Natural killer cell (primary cell): ENCODE data around the gene LCLAT1. TPM values are rescaled to one million over a fixed set of nuclear protein-coding genes. Genes with fewer than 3 reads are reported as not detected.
"Not testable (repeated sequence)": the region's sequence is repeated elsewhere in the genome, so short reads cannot be mapped to it uniquely, and the experiment has no call there.

Source experiments
- ATAC-seq, 3 donors: fragments of 150-1000 bp in 2 of 3; fragments of 200-7000 bp in 1 of 3; cut with Tn5 transposase; 1 replicate in 1 of 3; 2 replicates in 2 of 3; pipeline ENCODE4 v1.10.0; 2021; ENCODE audit warnings: mild to moderate bottlenecking in 2 of 3, moderate library complexity in 2 of 3
- DNase-seq, 2 donors: peaks; one replicate each; pipeline versions ENCODE4 v3.0.0 to v3.0.0-alpha.2; 2013 to 2021; ENCODE audit warnings: mixed read lengths in 1 of 2
- H3K27ac ChIP-seq: one replicate; pipeline ENCODE4 v1.5.1; 2013; ENCODE audit warnings: mild to moderate bottlenecking, low read length
- H3K27me3 ChIP-seq: one replicate; pipeline ENCODE4 v1.6.1; 2013; ENCODE audit warnings: low read length; ENCODE audit not compliant: control insufficient read depth, insufficient read depth
- H3K36me3 ChIP-seq: one replicate; pipeline ENCODE4 v1.6.1; 2013; ENCODE audit warnings: low read length; ENCODE audit not compliant: control insufficient read depth, insufficient read depth
- H3K4me1 ChIP-seq: one replicate; pipeline ENCODE4 v1.6.1; 2013; ENCODE audit warnings: low read length; ENCODE audit not compliant: control insufficient read depth, insufficient read depth
- H3K4me3 ChIP-seq: one replicate; pipeline ENCODE4 v1.5.1; 2013; ENCODE audit warnings: low read length
- H3K9me3 ChIP-seq: one replicate; pipeline ENCODE4 v1.6.1; 2013; ENCODE audit warnings: low read length; ENCODE audit not compliant: control insufficient read depth, insufficient read depth
- H3K27ac Mint-ChIP-seq, 2 donors: one replicate each; pipeline ENCODE4 v1.8.0; 2022; ENCODE audit warnings: mild to moderate bottlenecking in 2 of 2, mixed read lengths in 2 of 2, moderate library complexity in 1 of 2
- H3K27me3 Mint-ChIP-seq, 2 donors: one replicate each; pipeline ENCODE4 v1.8.0; 2022; ENCODE audit warnings: low read depth in 2 of 2, mixed read lengths in 2 of 2
- H3K36me3 Mint-ChIP-seq: one replicate; pipeline ENCODE4 v1.8.0; 2022; ENCODE audit warnings: mixed read lengths
- H3K4me1 Mint-ChIP-seq, 2 donors: one replicate each; pipeline ENCODE4 v1.8.0; 2022; ENCODE audit warnings: mixed read lengths in 2 of 2
- H3K4me3 Mint-ChIP-seq: one replicate; pipeline ENCODE4 v1.8.0; 2022; ENCODE audit warnings: mild to moderate bottlenecking, moderate library complexity, mixed read lengths
- H3K9me3 Mint-ChIP-seq, 2 donors: one replicate each; pipeline ENCODE4 v1.8.0; 2022; ENCODE audit warnings: mixed read lengths in 2 of 2
- CTCF ChIP-seq: fragments of 200-600 bp; IDR thresholded peaks from one replicate; pipeline ENCODE4 v1.8.0; 2022; ENCODE audit warnings: antibody characterized with exemption
- WGBS: methylation state at CpG from one replicate; pipeline ENCODE4 v1.1.7; 2013; ENCODE audit warnings: missing lambda C conversion rate; ENCODE audit not compliant: insufficient coverage; 5-methylcytosine and 5-hydroxymethylcytosine counted together
- intact Hi-C: fragments of 100-400 bp; cut with micrococcal nuclease; formaldehyde crosslinking; loops from one replicate; pipeline ENCODE4 v1.14.2; 2022
- total RNA-seq, 4 donors: library from RNA; stranded (reverse); fragments of 120-200 nt in 1 of 4; gene quantifications; one replicate each; pipeline versions ENCODE4 v1.2.3 to v1.2.4, GENCODE V29; 2013 to 2022

Gene LCLAT1
- total RNA-seq, 3 donors from 2014 or later (not counting 1 experiment from before 2014, with no cell fraction given) = 13.0 to 16.2 (median 14.2) TPM

- 81% methylated on average over 1 of the region's 1 CpG for WGBS
- Mint-ChIP-seq H3K36me3 (no peaks in the 10 kb centered on the region), H3K27me3 (no peaks in the 10 kb centered on the region), H3K9me3 (no peaks in the 10 kb centered on the region), H3K4me3 (no peak overlapping the region), H3K27ac (no peak overlapping the region), H3K4me1 (peaks cover 14 to 33% of the 10 kb centered on the region in 2 donors)
- DNase-seq = no peak
- intact Hi-C loops = no loop called here
- no peaks in the 10 kb centered on the region for H3K4me1 ChIP-seq
- no peak for TF ChIP-seq CTCF
- no peaks in the 10 kb centered on the region for H3K27me3 ChIP-seq
- no peak for ATAC-seq
- H3K36me3 ChIP-seq = no peaks in the 10 kb centered on the region
- no peak overlapping the region for H3K4me3 ChIP-seq
- H3K27ac ChIP-seq = no peak overlapping the region
- no peaks in the 10 kb centered on the region for H3K9me3 ChIP-seq
These were observed 44.2 kb downstream of the LCLAT1 start for GRCh38 chr2:30491225-30491624.

GRCh38 chr2:30492185-30492584, 45.1 kb downstream of the LCLAT1 start:
- H3K4me1 Mint-ChIP-seq = peaks cover 14 to 38% of the 10 kb centered on the region in 2 donors
- no peak for ATAC-seq

GRCh38 chr2:30492619-30493018, 45.6 kb downstream of the LCLAT1 start:
- Histone ChIP-seq H3K27me3 (no peaks in the 10 kb centered on the region), H3K36me3 (no peaks in the 10 kb centered on the region), H3K9me3 (no peaks in the 10 kb centered on the region), H3K4me3 (no peak overlapping the region), H3K27ac (no peak overlapping the region), H3K4me1 (no peaks in the 10 kb centered on the region)
- H3K4me1 Mint-ChIP-seq = peaks cover 14 to 34% of the 10 kb centered on the region in 2 donors
- H3K27me3 Mint-ChIP-seq = no peaks in the 10 kb centered on the region
- H3K4me3 Mint-ChIP-seq = no peak overlapping the region
- no peak for TF ChIP-seq CTCF
- intact Hi-C loops = no loop called here
- no peak for ATAC-seq
- H3K9me3 Mint-ChIP-seq = no peaks in the 10 kb centered on the region
- no peaks in the 10 kb centered on the region for H3K36me3 Mint-ChIP-seq
- DNase-seq = no peak
- WGBS = no CpG with 5 or more reads among the region's 1 CpG
- no peak overlapping the region for H3K27ac Mint-ChIP-seq

More at GRCh38 chr2:30492185-30492584, 45.1 kb downstream of the LCLAT1 start:
- Histone ChIP-seq H3K4me1 (no peaks in the 10 kb centered on the region), H3K36me3 (no peaks in the 10 kb centered on the region), H3K4me3 (no peak overlapping the region), H3K9me3 (no peaks in the 10 kb centered on the region), H3K27ac (no peak overlapping the region), H3K27me3 (no peaks in the 10 kb centered on the region)
- no peak for TF ChIP-seq CTCF
- H3K9me3 Mint-ChIP-seq = no peaks in the 10 kb centered on the region
- DNase-seq = no peak
- H3K27me3 Mint-ChIP-seq = no peaks in the 10 kb centered on the region
- no peak overlapping the region for H3K27ac Mint-ChIP-seq
- intact Hi-C loops = no loop called here
- WGBS = 91% methylated on average over 1 of the region's 1 CpG
- H3K36me3 Mint-ChIP-seq = no peaks in the 10 kb centered on the region
- H3K4me3 Mint-ChIP-seq = no peak overlapping the region

GRCh38 chr2:30493440-30493839, 46.4 kb downstream of the LCLAT1 start:
- Histone ChIP-seq H3K4me3 (no peak overlapping the region), H3K27ac (no peak overlapping the region), H3K27me3 (no peaks in the 10 kb centered on the region), H3K36me3 (no peaks in the 10 kb centered on the region), H3K4me1 (no peaks in the 10 kb centered on the region), H3K9me3 (peaks cover 3% of the 10 kb centered on the region)
- Mint-ChIP-seq H3K9me3 (no peaks in the 10 kb centered on the region), H3K4me1 (peaks cover 12 to 27% of the 10 kb centered on the region in 2 donors), H3K27ac (no peak overlapping the region), H3K36me3 (no peaks in the 10 kb centered on the region), H3K4me3 (no peak overlapping the region), H3K27me3 (no peaks in the 10 kb centered on the region)
- DNase-seq = no peak
- no peak for ATAC-seq
- WGBS = 89% methylated on average over 1 of the region's 1 CpG
- TF ChIP-seq CTCF = no peak
- intact Hi-C loops = no loop called here

- not testable (repeated sequence) for H3K27me3 Mint-ChIP-seq
- WGBS = 92% methylated on average over 1 of the region's 2 CpGs
These were observed 48.9 kb downstream of the LCLAT1 start for GRCh38 chr2:30495896-30496295.

More at GRCh38 chr2:30495896-30496295, 48.9 kb downstream of the LCLAT1 start:
- ATAC-seq, DNase-seq, H3K27ac ChIP-seq, H3K27me3 ChIP-seq, intact Hi-C loops, H3K9me3 ChIP-seq, H3K4me3 ChIP-seq, H3K4me1 ChIP-seq, H3K4me3 Mint-ChIP-seq, H3K9me3 Mint-ChIP-seq, H3K36me3 ChIP-seq, H3K36me3 Mint-ChIP-seq: not testable (repeated sequence)
- peak overlapping the region in 1 of 2 donors; percentile 10 for H3K27ac Mint-ChIP-seq
- peaks cover 7 to 20% of the 10 kb centered on the region in 2 donors for H3K4me1 Mint-ChIP-seq
